ENCODE measurements around the gene KLHL13. TPM values are rescaled to one million over a fixed set of nuclear protein-coding genes. Genes with fewer than 3 reads are reported as not detected.

KLHL13 gene
- total RNA-seq, 1 donor from 2014 or later, result 5.6 TPM

DNA sequence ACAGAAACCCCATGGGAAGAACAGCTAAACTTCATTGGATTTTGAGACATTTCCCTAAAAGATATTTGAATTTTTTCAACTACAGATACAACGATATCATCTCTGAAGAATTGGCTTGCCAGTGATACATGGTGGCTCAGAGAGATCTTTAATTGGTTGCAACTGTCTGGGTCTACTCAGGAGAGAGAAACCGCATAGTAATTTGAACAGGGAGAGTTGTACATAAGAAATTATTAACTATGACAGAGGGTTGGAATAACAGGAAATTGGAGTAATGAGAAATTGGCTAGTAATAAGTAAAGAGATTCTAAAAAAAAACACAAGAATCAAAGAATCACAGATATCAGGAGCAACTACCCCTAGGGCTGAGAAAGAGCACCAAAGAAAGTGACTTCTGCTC lies 118.4 kb downstream of the KLHL13 start:
- Mint-ChIP-seq H3K4me1 (peaks cover 2% of the 10 kb centered on the region), H3K4me3 (no peak overlapping the region), H3K27me3 (ENCODE audit: low read depth) (no peaks in the 10 kb centered on the region), H3K9me3 (peaks cover 21% of the 10 kb centered on the region), H3K27ac (no peak overlapping the region), H3K36me3 (no peaks in the 10 kb centered on the region)
- no peak for DNase-seq (ENCODE audit: low spot score in 2 of 2, unreplicated experiment in 2 of 2)
- TF ChIP-seq, protein P1, sequence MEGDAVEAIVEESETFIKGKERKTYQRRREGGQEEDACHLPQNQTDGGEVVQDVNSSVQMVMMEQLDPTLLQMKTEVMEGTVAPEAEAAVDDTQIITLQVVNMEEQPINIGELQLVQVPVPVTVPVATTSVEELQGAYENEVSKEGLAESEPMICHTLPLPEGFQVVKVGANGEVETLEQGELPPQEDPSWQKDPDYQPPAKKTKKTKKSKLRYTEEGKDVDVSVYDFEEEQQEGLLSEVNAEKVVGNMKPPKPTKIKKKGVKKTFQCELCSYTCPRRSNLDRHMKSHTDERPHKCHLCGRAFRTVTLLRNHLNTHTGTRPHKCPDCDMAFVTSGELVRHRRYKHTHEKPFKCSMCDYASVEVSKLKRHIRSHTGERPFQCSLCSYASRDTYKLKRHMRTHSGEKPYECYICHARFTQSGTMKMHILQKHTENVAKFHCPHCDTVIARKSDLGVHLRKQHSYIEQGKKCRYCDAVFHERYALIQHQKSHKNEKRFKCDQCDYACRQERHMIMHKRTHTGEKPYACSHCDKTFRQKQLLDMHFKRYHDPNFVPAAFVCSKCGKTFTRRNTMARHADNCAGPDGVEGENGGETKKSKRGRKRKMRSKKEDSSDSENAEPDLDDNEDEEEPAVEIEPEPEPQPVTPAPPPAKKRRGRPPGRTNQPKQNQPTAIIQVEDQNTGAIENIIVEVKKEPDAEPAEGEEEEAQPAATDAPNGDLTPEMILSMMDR (IDR thresholded peaks at IDR 0.05; ENCODE audit: unreplicated experiment), result no peak

DNA sequence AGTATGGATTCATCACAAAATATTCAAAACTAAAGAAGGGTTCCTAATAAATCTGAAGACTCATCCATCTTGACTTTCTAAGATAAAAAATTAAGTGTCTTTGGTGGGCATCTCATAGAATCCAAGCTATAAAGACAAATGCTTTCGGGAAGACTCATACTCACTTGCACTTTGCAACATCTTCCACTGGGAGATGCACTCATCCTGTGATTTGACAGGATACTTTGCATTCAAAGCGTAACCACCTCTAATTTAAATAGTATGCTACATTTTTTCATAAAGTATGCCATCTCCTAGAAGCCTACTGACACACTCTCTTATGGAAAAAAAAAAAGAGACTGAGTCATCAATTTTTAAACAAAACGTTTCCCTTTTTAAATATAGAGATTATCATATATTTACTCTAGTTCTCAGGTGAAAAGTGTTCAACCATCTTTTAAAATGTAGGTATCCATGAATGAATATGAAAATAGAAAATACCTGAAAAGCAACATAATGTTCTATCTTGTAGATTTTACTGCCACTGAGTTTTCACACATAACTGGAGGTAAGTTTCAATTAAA lies 119.6 kb downstream of the KLHL13 start:
- H3K9me3 Mint-ChIP-seq, result peaks cover 27% of the 10 kb centered on the region
- TF ChIP-seq, protein P1 (IDR thresholded peaks at IDR 0.05; ENCODE audit: unreplicated experiment), result no peak
- H3K4me3 Mint-ChIP-seq, result no peak overlapping the region
- no peaks in the 10 kb centered on the region for H3K27me3 Mint-ChIP-seq (ENCODE audit: low read depth)
- no peak for DNase-seq (ENCODE audit: low spot score in 2 of 2, unreplicated experiment in 2 of 2)
- peak overlapping the region; percentile 14 for H3K27ac Mint-ChIP-seq
- H3K4me1 Mint-ChIP-seq, result peaks cover 8% of the 10 kb centered on the region
- H3K36me3 Mint-ChIP-seq, result no peaks in the 10 kb centered on the region

DNA sequence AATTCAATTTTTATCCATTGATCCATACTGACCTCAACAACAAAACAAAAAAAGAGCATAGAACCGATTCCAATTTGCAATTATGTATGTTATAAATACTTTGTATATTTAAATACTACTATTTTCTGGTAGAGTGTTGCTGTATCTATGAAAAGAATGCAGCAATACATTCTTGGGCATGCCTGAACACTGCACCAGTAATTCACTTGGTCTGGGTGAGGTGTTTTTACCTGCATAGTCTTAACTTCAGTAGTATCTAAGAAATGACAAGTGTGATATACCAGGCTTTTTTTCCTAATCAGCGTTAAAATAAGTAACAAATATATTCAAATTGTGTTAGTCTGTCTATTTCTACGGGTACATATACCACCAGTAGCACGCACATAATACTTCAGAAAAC lies 120.2 kb downstream of the KLHL13 start:
- DNase-seq (ENCODE audit: low spot score in 2 of 2, unreplicated experiment in 2 of 2), result no peak
- peaks cover 11% of the 10 kb centered on the region for H3K4me1 Mint-ChIP-seq
- H3K9me3 Mint-ChIP-seq, result peaks cover 24% of the 10 kb centered on the region
- H3K27ac Mint-ChIP-seq, result no peak overlapping the region
- TF ChIP-seq, protein P1 (IDR thresholded peaks at IDR 0.05; ENCODE audit: unreplicated experiment), result no peak
- no peak overlapping the region for H3K4me3 Mint-ChIP-seq
- H3K36me3 Mint-ChIP-seq, result no peaks in the 10 kb centered on the region
- no peaks in the 10 kb centered on the region for H3K27me3 Mint-ChIP-seq (ENCODE audit: low read depth)

DNA sequence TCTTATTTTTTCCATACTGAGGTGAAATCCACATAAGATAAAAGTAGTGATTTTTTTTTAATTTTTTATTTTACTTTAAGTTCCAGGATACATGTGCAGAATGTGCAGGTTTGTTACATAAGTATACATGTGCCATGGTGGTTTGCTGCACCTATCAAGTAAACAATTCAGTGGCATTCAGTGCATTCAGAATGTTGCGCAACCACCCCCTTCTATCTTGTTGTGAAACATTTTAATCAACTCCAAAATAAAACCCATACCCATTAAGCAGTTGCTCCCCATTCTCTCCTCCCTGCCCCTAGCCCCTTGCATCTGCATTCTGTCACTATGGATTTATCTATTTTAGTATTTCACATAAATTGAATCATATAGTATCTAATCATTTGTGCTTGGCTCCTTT lies 121.2 kb downstream of the KLHL13 start:
- Mint-ChIP-seq H3K4me1 (peaks cover 11% of the 10 kb centered on the region), H3K36me3 (no peaks in the 10 kb centered on the region), H3K27ac (no peak overlapping the region), H3K27me3 (ENCODE audit: low read depth) (no peaks in the 10 kb centered on the region), H3K4me3 (no peak overlapping the region), H3K9me3 (peaks cover 24% of the 10 kb centered on the region)
- no peak for DNase-seq (ENCODE audit: low spot score in 2 of 2, unreplicated experiment in 2 of 2)
- TF ChIP-seq, protein P1 (IDR thresholded peaks at IDR 0.05; ENCODE audit: unreplicated experiment), result no peak

DNA sequence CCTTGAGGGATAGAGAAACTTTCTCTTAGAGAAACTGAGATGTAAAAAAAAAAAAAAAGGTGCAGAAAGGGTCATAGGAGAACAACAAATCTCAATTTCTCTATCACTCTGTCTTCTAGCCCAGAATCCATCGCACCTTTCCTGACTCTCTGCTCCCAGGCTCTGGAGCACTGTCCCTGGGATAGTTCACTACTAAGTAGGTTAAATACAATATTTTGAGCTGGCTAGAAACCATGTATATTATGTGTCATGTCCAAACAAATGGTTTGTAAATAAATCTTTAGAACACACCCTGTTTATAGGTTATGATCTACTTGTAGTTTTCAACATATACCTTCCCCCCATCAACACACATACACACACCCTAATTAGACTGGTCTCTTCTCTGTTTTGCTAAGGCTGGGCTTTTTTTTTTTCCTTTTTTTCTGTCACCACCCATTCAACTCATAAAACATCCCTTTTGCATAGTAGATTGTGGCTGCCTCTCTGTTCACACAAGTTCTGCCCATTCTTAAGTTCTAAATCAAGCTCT lies 124.4 kb downstream of the KLHL13 start:
- H3K4me3 Mint-ChIP-seq, result no peak overlapping the region
- peaks cover 13% of the 10 kb centered on the region for H3K4me1 Mint-ChIP-seq
- H3K27me3 Mint-ChIP-seq (ENCODE audit: low read depth), result no peaks in the 10 kb centered on the region
- TF ChIP-seq, protein P1 (IDR thresholded peaks at IDR 0.05; ENCODE audit: unreplicated experiment), result no peak
- DNase-seq (ENCODE audit: low spot score in 2 of 2, unreplicated experiment in 2 of 2), result no peak
- H3K9me3 Mint-ChIP-seq, result peaks cover 11% of the 10 kb centered on the region
- peak overlapping the region; percentile 40 for H3K27ac Mint-ChIP-seq
- H3K36me3 Mint-ChIP-seq, result no peaks in the 10 kb centered on the region

Data from mesothelial cell of epicardium (in vitro differentiated cells).